Activated T-cell treated with anti-CD3 and anti-CD28 coated beads for 24 hours (primary cell): Measurements from ENCODE around the gene ANO1.

Experiments
- DNase-seq: peaks from one replicate; pipeline ENCODE4 v3.0.0-alpha.2; 2020; ENCODE audit warnings: low read depth

The ANO1 gene

DNA sequence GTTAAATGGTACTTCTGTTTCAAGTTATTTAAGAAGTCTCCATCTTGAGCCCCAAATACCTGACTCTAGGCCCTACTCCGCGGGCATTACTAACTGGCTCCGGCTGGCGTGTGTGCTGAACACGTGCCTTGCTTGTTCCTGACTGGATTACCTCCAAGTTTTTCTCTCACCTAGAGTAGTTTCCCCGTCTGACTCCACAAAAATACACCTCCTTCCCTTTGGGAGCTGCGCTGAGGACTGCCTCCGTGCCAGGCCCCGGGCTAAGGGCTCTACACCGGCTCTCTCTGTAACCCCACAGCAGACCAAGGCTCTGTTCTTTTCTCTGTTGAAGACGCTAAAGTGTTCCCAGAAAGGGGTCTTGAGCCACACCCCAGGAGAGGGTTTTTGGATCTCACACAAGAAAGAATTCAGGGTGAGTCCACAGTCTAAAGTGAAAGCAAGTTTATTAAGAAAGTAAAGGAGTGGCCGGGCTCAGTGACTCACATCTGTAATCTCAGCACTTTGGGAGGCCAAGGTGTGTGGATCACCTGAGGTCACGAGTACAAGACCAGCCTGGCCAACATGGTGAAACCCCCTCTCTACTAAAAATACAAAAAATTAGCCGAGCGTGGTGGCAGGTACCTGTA is 61.8 kb downstream of the ANO1 start:
- DNase-seq = no peak

DNA sequence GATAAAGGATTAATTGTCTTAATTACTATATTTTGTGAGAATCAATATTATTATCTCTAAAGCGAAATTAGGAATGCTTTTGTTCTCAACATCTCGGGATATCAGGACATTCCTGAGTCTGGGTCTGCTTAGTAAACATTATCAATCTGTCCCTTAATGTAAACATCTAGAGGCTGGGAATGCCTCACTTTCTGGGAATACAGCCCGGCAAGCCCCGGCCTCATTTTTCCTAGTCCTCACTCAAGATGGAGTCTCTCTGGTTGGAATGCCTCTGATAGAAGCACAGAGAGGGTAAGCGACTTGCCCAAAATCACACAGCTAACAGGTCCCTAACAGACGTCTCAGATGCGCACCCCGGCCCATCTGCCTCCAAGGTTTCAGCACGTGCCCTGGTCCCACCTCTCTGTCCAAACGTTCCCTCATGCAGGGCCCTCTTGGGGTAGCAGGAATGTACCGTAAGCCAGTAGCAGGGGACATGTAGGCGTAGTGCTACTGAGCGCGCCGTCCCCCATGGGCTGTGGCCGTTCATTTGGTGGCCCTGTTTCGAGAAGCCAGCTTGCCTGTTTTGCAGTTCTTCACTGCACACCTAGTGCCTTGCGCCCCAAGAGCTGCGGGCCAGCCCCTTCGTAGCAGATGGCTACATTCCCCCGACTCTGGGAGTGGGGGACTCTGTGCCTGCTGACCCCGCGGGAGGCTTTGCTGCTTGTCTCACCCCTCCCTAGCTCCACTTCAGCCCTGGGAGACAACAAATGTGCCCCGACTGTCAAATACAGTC is 62.8 kb downstream of the ANO1 start:
- DNase-seq = no peak

DNA sequence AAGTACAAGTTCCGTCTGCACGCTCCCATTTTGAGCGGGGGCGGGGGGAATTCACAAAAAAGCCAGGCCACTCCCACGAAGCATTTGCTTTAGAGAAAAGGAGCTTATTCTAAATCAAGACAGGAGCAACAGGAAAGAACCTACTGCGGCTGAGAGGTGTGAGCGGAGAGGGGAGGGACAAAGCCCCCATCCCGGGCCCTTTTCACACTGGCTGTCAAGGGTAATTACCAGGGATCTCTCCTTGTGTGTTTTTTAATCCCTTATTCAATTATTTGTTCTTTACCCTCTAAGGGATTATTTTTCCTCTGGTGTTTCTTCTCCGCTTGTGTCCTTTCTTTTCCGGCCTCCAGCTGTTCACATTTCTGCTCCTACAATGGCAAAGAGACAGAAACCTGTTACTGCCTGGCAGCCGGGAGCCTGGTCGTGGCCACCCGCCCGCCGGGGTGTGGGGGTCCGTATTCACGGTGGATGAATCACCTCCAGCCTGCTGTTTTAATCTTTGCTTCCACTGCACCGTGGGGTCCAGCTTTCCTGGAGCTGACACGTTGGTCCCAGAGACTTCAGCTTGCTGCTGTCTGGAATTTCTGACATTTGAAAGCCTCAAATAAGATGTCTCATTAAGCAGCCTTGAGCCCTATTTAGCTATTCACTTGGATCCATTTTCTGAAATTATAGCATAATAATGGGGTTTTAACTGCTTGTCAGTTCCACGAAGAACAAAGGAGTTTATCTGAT is 63.5 kb downstream of the ANO1 start:
- no peak for DNase-seq

DNA sequence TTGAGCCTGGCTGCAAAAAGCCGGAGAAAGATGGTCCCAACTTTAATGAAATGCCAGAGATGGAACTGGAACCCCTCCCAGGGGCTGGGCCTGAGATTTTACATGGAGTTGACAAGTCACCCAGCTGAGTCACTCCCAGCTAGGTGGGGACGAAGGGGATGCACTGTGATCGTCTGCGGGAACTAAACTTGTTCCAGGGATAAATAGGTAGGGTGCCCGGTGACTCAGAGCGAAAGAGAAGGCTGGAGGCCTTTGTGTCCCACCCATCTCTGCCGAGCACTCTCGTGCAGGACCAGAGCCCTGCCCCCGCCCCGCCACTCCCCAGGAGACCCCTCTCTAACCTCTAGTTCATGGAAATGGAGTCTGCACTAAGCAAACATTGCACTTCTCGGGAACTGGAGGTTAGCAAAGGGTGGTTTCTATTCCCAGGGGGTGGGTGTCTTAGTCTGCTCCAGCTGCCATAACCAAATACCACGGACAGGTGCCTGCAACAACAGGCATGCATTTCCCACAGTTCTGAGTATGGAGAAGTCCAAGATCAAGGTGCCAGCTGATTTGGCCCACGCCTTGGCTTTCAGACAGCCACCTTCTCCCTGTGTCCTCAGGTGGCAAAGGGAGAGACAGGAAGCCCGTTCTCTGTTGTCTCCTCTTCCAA is 64.2 kb downstream of the ANO1 start:
- DNase-seq = no peak

DNA sequence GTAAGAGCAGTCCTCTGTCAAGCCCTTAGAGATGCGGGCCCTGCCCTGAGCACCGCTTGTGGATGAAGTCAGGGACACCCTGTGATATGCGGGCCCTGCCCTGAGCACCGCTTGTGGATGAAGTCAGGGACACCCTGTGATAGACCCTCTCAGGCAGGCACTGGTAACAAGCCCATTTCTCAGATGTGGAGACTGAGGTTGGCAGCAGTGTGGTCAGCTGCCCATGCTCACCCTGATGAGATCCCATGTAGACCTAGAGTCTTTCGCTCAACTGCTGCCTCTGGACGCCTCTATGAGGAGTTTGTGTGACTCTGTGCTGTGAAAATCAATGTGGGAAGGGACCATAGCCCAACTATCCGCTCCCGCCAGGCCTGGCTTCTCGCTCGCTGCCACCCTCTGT is 66.1 kb downstream of the ANO1 start:
- DNase-seq = no peak

DNA sequence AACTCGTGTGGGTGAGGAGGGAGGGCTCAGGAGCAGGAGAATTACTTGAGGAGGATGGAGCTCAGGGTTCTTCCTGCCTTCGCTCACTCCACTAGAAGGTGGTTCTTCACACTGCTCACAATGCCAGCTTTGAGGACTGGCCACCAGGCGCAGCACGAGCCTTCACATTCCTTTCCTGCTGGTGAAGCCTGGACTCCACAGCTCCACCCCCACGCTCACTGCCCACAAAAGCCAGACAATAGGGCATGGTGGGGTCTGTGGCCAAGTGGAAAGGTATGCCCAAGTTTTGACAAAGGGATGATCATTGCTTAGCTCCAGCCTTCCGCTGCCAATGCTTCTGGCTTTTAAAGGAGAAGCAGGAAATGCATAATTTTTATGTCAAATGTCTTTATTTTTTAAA is 67.0 kb downstream of the ANO1 start:
- no peak for DNase-seq

DNA sequence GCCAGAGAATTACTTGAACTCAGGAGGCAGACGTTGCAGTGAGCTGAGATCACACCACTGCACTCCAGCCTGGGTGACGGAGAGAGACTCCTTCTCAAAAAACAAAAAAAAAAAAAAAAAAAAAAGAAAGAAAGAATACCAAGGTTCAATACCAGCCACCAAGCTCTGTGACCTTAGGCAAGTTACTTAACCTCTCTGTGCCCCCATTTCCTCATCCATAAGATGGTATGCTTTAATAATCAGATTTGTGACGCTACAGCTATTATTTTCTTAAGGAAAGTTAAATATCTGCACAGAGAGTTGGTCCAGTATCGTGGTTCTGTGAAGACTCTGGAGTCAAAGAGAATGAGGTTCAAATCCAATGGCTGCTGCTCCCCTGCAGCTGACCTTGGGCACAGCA is 67.7 kb downstream of the ANO1 start:
- no peak for DNase-seq

DNA sequence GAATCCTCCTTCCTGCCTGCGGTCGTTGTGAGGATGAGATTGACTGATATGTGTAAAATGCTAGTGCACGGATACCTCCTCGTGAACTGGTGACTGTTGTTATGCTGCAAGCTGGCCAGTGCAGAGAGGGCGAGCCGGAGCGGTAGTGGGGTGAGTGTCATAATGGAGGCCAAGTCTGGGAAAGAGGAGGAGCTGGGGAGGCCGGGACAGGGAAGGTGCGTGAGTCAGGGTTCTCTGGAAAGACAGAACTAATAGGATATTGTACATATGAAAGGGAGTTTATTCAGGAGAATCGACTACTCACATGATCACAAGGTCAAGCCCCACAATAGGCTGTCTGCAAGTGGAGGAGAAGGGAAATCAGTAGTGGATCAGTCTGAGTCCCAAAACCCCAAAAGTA is 68.2 kb downstream of the ANO1 start:
- no peak for DNase-seq

DNA sequence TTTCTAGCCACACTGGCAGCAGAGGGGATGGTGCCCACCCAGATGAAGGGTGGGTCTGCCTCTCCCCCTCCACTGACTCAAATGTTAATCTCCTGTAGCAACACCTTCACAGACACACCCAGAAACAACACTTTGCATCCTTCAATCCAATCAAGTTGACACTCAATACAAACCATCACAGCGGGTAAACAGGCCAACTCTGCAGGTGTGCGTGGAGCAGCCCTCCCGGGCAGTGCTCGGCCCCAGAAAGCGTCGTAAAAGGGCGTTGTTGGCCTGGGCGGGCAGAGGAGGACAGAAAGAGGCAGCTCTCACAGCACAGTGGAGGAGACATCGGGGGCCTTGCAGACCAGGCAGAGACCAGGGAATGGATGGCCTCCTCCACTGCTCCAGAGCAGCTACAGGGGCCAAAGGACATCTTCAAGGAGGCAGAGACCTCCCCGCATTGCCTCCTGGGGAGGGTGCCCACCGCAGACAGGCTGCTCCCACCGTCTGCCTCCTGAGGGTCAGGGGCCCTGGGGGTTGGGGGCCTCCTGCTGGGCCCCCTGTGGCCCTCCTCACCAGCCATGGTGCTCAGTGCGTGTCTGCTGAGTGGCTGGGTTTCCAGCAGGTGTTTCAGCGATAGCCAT is 68.9 kb downstream of the ANO1 start:
- DNase-seq = no peak

DNA sequence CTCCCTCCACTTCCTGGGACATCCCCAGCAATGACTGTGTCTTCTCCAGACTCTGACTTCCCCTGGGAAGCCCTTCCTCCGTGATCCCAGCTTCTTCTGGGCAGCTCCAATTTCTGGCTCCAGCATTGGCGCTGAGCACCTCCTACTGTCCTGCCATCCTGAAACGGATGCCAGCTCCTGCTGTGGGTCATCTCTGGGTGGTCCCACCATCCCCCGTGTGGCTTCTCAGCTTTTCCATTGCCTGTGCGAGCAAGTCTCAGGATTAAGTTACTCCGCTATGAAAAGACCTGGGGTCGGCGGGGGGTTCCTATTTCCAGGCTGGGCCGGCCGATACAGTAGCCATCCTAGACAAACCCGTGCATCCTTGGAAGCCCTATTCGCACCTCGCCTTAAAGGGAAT is 69.6 kb downstream of the ANO1 start:
- no peak for DNase-seq

DNA sequence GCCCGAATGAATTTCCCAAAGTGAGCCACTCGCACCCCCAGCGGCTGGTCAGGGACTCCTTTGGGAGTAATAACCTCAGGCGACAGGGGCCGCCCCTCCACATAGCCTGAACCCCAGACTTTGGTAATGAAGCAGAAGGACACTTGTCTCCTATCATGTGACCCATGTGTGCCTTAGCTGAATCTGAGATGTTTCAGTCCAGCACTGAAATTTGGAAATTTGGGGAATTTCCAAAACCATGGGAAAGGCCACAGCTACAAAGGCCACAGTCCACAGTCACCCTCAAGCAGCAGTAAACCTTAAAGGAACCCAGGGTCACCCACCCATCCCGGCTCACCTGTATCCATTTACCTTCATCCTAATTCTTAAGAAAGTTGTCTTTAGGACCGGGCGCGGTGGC is 73.6 kb downstream of the ANO1 start:
- DNase-seq = no peak

DNA sequence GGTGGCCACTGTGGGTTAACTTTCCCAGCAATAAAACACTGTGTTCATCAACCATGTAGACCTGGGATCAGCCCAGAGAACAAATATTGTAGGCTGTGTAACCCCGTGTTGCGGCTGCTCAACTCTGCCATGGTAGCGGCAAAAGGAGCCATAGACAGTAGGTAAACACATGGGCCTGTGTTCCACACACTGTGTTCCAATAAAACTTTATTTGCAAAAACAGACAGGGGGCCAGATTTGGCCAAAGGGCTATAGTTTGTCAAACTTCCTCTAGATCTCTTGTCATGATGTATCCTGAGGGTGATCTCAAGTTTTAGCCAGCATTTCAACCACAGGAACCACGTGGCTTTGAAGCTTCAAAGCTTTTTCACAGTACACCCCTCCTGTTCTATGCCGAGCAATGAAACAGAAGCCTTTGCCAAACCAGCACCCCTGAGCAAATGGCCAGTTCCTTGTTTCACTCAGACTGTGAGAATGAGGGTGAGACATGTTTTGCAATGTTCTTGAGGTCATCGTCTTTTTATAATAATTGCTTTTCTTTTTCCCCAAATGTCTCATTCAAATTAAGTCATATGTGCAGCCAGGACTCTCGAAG is 75.1 kb downstream of the ANO1 start:
- DNase-seq = no peak

DNA sequence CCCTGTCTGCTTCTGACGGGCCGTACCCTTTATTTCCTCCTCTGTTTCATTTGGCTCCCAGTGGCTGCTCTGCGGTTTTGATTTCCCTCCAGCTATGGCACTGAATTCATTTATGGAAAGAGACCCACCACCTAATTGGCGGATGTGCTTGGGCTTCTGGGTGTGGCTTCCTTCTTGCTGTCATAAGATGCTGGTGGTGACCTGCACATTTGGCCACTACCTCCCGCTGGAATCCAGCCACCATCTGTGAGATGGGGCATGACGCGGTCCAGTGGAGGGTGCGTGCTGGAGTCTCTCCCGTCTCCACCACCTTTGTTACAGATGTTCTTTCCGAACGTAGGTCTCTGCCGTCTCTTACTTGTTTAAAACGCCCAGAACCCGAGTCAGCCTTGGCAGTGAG is 77.3 kb downstream of the ANO1 start:
- no peak for DNase-seq

DNA sequence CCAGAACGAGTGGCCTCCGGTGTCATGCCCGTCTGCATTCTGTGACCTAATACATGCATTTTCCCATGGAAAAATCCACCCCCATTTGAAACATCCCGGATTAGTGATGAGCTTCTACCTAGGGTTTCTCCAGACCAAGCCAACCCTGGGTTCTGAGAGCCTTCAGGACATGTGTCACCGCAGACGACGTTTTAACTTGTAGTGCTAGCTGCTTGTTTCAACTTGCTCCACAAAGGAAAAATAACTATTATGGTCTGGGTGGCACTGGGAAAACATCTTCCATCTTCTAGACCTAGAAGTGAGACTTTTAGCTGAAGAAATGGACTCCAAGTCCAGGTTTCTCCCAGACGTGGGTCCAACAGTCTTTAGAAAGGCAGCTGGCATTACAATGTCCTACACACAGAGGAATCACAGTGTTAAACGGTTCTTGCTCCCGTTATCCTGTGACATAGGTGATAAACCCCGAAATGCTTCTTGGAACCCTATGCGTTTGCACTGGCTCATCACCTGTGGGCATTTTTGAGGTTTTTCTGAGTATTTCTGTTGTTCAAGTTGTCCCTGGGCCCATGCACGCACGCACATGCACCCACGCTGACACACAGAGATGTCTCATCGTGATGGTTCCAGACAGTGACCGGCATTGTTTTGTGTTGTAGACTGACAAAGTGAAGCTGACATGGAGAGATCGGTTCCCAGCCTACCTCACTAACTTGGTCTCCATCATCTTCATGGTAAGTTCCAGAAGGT is 78.3 kb downstream of the ANO1 start:
- DNase-seq = no peak

DNA sequence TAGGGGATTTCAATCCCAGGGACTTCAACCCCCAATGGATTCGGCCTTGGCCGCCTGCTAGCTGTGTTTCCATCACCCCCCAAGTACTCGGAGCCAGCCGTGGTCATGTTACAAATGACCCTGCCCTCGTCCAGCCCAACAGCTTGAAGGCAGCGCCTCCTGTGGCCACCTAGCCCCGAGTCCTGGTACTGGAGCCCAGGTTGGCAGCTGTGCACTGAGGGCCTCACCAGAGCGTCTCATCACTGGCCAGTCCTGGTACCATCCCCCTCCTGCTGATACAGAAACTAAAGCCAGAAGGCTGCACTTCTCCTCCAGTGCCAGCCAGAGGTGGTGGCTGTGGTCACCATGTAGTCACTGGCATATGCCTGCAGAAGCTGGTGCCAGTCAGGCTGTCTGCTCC is 80.1 kb downstream of the ANO1 start:
- DNase-seq = no peak

DNA sequence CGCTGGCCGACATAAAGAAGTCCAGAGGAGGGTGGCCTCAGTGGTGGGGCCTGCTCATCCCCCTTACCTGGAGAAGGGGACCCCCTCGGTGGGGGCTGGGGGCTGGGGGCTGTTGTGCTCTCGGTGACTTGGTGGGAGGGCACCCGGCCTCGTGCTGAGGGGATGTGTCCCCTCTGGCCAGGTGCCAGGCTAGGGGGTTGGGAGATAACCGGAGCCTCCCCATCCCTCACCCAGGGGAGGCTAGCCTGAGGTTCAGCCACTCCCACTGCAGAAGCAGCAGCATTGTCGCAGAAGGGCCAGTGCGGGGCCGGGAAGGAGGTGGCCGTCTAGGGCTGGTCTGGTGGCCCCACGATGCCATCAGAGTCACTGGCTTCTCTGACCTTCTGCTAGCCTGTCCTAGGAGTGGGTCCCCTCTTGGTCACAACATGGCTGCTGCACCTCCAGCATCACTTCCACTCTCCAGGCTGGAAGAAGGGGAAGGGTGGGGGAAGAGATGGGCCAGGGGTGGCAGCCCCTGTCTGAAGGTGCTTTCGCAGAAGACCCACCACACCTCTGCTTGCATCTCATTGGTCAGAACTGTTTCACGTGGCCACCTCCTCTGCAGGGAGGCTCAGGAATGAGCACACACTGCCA is 80.8 kb downstream of the ANO1 start:
- DNase-seq = no peak

DNA sequence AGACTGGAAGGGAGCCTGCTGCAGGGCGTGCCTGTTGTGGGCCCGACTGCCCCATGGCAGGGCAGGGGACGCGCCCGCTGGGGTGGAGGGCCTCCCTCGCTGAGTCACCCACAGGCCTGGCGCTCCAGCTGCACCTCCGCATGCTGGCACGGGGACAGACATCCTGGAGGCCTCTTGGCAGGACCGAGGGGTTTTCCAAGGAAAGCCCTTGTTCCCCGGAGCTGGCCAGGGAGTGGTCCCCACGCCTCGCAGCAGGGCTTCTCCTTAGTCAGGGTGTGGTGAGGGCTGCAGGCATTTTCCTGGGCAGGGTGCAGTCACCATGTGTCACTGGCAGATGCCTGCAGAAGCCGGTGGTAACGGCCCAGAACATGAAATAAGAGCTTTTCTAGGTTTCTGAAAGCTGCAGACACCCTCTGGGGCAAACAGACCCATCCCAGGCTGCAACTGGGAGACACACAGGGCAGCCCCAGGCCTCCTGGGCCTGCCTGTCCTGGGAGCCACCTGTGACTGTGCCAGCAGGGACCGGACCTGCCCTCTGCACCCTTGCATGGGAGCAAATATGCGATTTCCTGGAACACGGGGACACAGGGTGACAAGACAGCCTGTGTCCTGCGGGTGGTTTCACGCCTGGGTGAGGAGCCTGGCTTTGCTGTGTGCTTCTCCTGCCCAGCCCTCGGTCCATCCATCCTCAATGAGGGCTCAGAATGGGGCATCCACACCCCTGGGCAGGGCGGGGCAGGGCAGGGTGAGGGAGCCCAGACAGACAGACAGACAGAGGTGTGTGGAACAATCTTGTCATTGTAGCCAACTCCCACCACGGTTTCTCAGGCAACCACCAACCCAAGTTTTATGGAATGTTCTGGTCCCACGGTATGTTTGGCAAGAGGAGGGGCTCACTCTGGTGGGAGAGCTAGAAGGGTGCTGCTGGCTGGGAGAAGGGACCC is 81.8 kb downstream of the ANO1 start:
- no peak for DNase-seq

DNA sequence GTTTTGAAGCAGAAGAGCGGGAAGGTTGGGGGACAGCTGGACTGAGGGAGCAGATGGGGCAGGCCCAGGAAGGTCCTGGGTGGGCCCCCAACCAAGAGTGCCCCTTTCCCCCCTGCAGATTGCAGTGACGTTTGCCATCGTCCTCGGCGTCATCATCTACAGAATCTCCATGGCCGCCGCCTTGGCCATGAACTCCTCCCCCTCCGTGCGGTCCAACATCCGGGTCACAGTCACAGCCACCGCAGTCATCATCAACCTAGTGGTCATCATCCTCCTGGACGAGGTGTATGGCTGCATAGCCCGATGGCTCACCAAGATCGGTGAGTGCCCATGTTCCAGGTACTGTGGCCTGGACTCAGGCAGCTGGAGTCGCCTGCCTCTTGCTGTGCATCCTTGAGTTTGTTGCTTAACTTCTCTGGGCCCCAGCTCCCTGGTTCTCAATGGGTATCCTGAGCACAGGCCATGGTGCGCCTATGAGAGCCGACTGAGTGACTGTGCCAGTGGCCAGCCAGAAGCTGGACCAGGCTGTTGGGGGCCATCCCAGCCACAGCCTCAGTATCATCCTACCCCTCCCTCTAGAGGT is 83.0 kb downstream of the ANO1 start:
- no peak for DNase-seq

DNA sequence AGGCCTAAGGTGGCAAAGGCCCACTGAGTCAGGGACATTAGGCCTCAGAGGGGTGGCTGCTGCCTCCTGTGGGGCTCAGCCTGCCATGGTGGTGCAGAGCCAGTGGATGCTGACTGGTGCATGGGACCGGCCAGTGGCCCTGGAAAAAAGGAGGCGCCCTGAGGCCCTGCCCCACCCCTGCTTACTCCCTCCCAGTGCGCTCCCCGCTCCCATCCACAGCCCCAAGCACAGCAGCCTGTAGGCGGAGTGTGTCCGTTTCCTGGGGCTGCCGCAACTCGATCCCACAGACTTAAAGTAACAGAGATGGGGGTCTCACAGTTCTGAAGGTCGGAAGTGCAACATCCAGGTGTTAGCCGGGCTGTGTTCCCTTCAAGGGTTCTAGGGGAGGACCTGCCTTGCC is 86.6 kb downstream of the ANO1 start:
- no peak for DNase-seq
